C4-2B (cell line): ENCODE results near the gene IL17RD.

Source experiments
- ZFX ChIP-seq: fragments of 450-650 bp; IDR thresholded peaks from 2 replicates; pipeline ENCODE4 v1.6.1; 2017
- TF ChIP-seq, protein P1 (sequence below): fragments of 450-650 bp; conservative IDR thresholded peaks from 2 replicates; pipeline ENCODE4 v1.5.1; 2017; ENCODE audit warnings: mild to moderate bottlenecking

GRCh38 chr3:57082481-57082880 lies 82.7 kb downstream of the IL17RD start:
- TF ChIP-seq, protein P1, sequence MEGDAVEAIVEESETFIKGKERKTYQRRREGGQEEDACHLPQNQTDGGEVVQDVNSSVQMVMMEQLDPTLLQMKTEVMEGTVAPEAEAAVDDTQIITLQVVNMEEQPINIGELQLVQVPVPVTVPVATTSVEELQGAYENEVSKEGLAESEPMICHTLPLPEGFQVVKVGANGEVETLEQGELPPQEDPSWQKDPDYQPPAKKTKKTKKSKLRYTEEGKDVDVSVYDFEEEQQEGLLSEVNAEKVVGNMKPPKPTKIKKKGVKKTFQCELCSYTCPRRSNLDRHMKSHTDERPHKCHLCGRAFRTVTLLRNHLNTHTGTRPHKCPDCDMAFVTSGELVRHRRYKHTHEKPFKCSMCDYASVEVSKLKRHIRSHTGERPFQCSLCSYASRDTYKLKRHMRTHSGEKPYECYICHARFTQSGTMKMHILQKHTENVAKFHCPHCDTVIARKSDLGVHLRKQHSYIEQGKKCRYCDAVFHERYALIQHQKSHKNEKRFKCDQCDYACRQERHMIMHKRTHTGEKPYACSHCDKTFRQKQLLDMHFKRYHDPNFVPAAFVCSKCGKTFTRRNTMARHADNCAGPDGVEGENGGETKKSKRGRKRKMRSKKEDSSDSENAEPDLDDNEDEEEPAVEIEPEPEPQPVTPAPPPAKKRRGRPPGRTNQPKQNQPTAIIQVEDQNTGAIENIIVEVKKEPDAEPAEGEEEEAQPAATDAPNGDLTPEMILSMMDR: no peak
- TF ChIP-seq ZFX: no peak
